HG03025 (cell line): ENCODE data around the gene CD7.

ENCODE experiments used
- ATAC-seq: cut with Tn5 transposase; IDR thresholded peaks from one replicate; pipeline ENCODE4 v1.9.1; 2021; ENCODE audit warnings: mild to moderate bottlenecking, moderate library complexity; ENCODE audit not compliant: unreplicated experiment, low FRiP score

Gene CD7

GRCh38 chr17:82329683-82330321, 12.4 kb upstream of the CD7 start:
- no peak for ATAC-seq

- ATAC-seq: no peak
Observed at GRCh38 chr17:82328994-82329507, 11.6 kb upstream of the CD7 start.

- no peak for ATAC-seq
Observed at GRCh38 chr17:82328141-82328993, 11.0 kb upstream of the CD7 start.

- no peak for ATAC-seq
Observed at GRCh38 chr17:82327757-82328140, 10.3 kb upstream of the CD7 start.

GRCh38 chr17:82327289-82327688, 9.9 kb upstream of the CD7 start:
- no peak for ATAC-seq

GRCh38 chr17:82325286-82326180, 8.1 kb upstream of the CD7 start:
- no peak for ATAC-seq

GRCh38 chr17:82324566-82325285, 7.3 kb upstream of the CD7 start:
- no peak for ATAC-seq

- no peak for ATAC-seq
Observed at GRCh38 chr17:82323514-82324234, 6.3 kb upstream of the CD7 start.

- ATAC-seq: no peak
Observed at GRCh38 chr17:82322526-82323453, 5.4 kb upstream of the CD7 start.

GRCh38 chr17:82321947-82322466, 4.6 kb upstream of the CD7 start:
- no peak for ATAC-seq

- ATAC-seq: no peak
Observed at GRCh38 chr17:82320956-82321927, 3.8 kb upstream of the CD7 start.

GRCh38 chr17:82320140-82320840, 2.9 kb upstream of the CD7 start:
- ATAC-seq: no peak

GRCh38 chr17:82319619-82320062, 2.2 kb upstream of the CD7 start:
- no peak for ATAC-seq

GRCh38 chr17:82318772-82319606, 1.6 kb upstream of the CD7 start:
- ATAC-seq: no peak

GRCh38 chr17:82318169-82318498, 726 bp upstream of the CD7 start:
- no peak for ATAC-seq
